Activated CD4-positive, alpha-beta memory T cell treated with anti-CD3 and anti-CD28 coated beads for 36 hours (primary cell): Measurements from ENCODE around the gene PLCH1. TPM values are rescaled to one million over a fixed set of nuclear protein-coding genes. Genes with fewer than 3 reads are reported as not detected.

Experiments used
- CTCF ChIA-PET: fragments of 350-600 bp; sonication (Branson Sonifier 250); formaldehyde crosslinking; loops from one replicate; lab custom pipeline; 2021; ENCODE audit warnings: antibody characterized with exemption, inconsistent platforms; lab: Charles Lee
- POLR2A ChIA-PET: fragments of 350-600 bp; sonication (Branson Sonifier 250); formaldehyde crosslinking; loops from one replicate; lab custom pipeline; 2021; ENCODE audit warnings: antibody characterized with exemption; lab: Charles Lee
- DNase-seq: peaks from one replicate; pipeline ENCODE4 v3.0.0-alpha.2; 2020
- H3K27ac Mint-ChIP-seq: one replicate; pipeline ENCODE4 v1.8.0; 2021; ENCODE audit warnings: mixed read lengths
- H3K27me3 Mint-ChIP-seq: one replicate; pipeline ENCODE4 v1.8.0; 2021; ENCODE audit warnings: mixed read lengths
- H3K36me3 Mint-ChIP-seq: one replicate; pipeline ENCODE4 v1.8.0; 2021; ENCODE audit warnings: mixed read lengths
- H3K4me1 Mint-ChIP-seq: one replicate; pipeline ENCODE4 v1.8.0; 2021; ENCODE audit warnings: low read depth, mixed read lengths
- H3K4me3 Mint-ChIP-seq: one replicate; pipeline ENCODE4 v1.8.0; 2021; ENCODE audit warnings: mild to moderate bottlenecking, mixed read lengths
- H3K9me3 Mint-ChIP-seq: one replicate; pipeline ENCODE4 v1.8.0; 2021; ENCODE audit warnings: mixed read lengths
- intact Hi-C: fragments of 100-400 bp; cut with micrococcal nuclease; formaldehyde crosslinking; loops from one replicate; pipeline ENCODE4 v1.15.1; 2023
- total RNA-seq, 2 experiments: library from RNA; stranded (reverse); gene quantifications; one replicate each; pipeline ENCODE4 v1.2.3, GENCODE V29; 2021

The PLCH1 gene
- total RNA-seq, result under 1 TPM; 0.10 to 0.12 TPM

- CTCF ChIA-PET, result interaction anchor here (0.5 to 0.6 kb wide), 2 partner anchors 9 to 393 kb away, joined by 3 read pairs; no protein-coding TSS in a partner anchor
- Mint-ChIP-seq H3K9me3 (no peaks in the 10 kb centered on the region), H3K4me1 (peaks cover 15% of the 10 kb centered on the region), H3K27ac (no peak within 1 kb of the TSS), H3K4me3 (peak within 1 kb of the TSS; percentile 79), H3K27me3 (peaks cover 32% of the 10 kb centered on the region), H3K36me3 (no peaks in the 10 kb centered on the region)
- POLR2A ChIA-PET, result no interaction called here
- DNase-seq, result peak; percentile 66
- intact Hi-C loops, result loop anchor here (2.0 to 5.0 kb wide), 2 partner anchors 63 to 110 kb away; partner anchors contain the start of genes C3orf33 and SLC33A1
Measured at GRCh38 chr3:155744626-155745324, at the start of gene PLCH1. PLCH1 (minus strand) TSS chr3:155745071; CDS start chr3:155704224, 40,847 bp downstream.

- Mint-ChIP-seq H3K27ac (no peak overlapping the region), H3K9me3 (peaks cover 10% of the 10 kb centered on the region), H3K27me3 (no peaks in the 10 kb centered on the region), H3K36me3 (peaks cover 31% of the 10 kb centered on the region), H3K4me3 (no peak overlapping the region), H3K4me1 (no peaks in the 10 kb centered on the region)
- no peak for DNase-seq
- POLR2A ChIA-PET, result no interaction called here
- intact Hi-C loops, result no loop called here
- CTCF ChIA-PET, result no interaction called here
Measured at GRCh38 chr3:155792532-155792931, 47.7 kb upstream of the PLCH1 start.

GRCh38 chr3:155791190-155791589, 46.3 kb upstream of the PLCH1 start:
- CTCF ChIA-PET, result interaction anchor here (2.0 kb wide), 1 partner anchor 24 kb away, joined by 5 read pairs; no protein-coding TSS in a partner anchor

GRCh38 chr3:155790272-155790925, 45.5 kb upstream of the PLCH1 start:
- Mint-ChIP-seq H3K4me1 (peaks cover 5% of the 10 kb centered on the region), H3K27me3 (no peaks in the 10 kb centered on the region), H3K4me3 (no peak overlapping the region), H3K27ac (no peak overlapping the region), H3K9me3 (peaks cover 10% of the 10 kb centered on the region), H3K36me3 (peaks cover 23% of the 10 kb centered on the region)
- intact Hi-C loops, result no loop called here
- DNase-seq, result no peak
- ChIA-PET CTCF (interaction anchor here (2.0 kb wide), 1 partner anchor 25 kb away, joined by 5 read pairs; no protein-coding TSS in a partner anchor), POLR2A (no interaction called here)

More at GRCh38 chr3:155791190-155791589, 46.3 kb upstream of the PLCH1 start:
- peak; percentile 18 for DNase-seq
- Mint-ChIP-seq H3K27ac (no peak overlapping the region), H3K4me3 (no peak overlapping the region), H3K4me1 (no peaks in the 10 kb centered on the region), H3K27me3 (no peaks in the 10 kb centered on the region), H3K9me3 (peaks cover 10% of the 10 kb centered on the region), H3K36me3 (peaks cover 25% of the 10 kb centered on the region)
- intact Hi-C loops, result no loop called here
- POLR2A ChIA-PET, result no interaction called here

- Mint-ChIP-seq H3K4me1 (peaks cover 6% of the 10 kb centered on the region), H3K27me3 (no peaks in the 10 kb centered on the region), H3K27ac (no peak overlapping the region), H3K36me3 (peaks cover 14% of the 10 kb centered on the region), H3K9me3 (peaks cover 10% of the 10 kb centered on the region), H3K4me3 (no peak overlapping the region)
- POLR2A ChIA-PET, result no interaction called here
- intact Hi-C loops, result no loop called here
- CTCF ChIA-PET, result interaction anchor here (1.7 kb wide), 1 partner anchor 21 kb away, joined by 5 read pairs; the partner anchor contains the start of gene C3orf33
- DNase-seq, result no peak
Measured at GRCh38 chr3:155785662-155786295, 40.9 kb upstream of the PLCH1 start.

- ChIA-PET POLR2A (no interaction called here), CTCF (no interaction called here)
- no peaks in the 10 kb centered on the region for H3K27me3 Mint-ChIP-seq
- peaks cover 10% of the 10 kb centered on the region for H3K9me3 Mint-ChIP-seq
- H3K36me3 Mint-ChIP-seq, result peaks cover 22% of the 10 kb centered on the region
- H3K4me3 Mint-ChIP-seq, result no peak overlapping the region
- DNase-seq, result no peak
- intact Hi-C loops, result no loop called here
- H3K4me1 Mint-ChIP-seq, result peaks cover 6% of the 10 kb centered on the region
- no peak overlapping the region for H3K27ac Mint-ChIP-seq
Measured at GRCh38 chr3:155782390-155782953, 37.6 kb upstream of the PLCH1 start.

- Mint-ChIP-seq H3K27ac (no peak overlapping the region), H3K27me3 (no peaks in the 10 kb centered on the region), H3K4me3 (no peak overlapping the region), H3K9me3 (peaks cover 10% of the 10 kb centered on the region), H3K4me1 (peaks cover under 1% of the 10 kb centered on the region), H3K36me3 (peaks cover 24% of the 10 kb centered on the region)
- intact Hi-C loops, result no loop called here
- POLR2A ChIA-PET, result no interaction called here
- CTCF ChIA-PET, result no interaction called here
- no peak for DNase-seq
Measured at GRCh38 chr3:155780291-155780690, 35.4 kb upstream of the PLCH1 start.

GRCh38 chr3:155778462-155778861, 33.6 kb upstream of the PLCH1 start:
- H3K27ac Mint-ChIP-seq, result no peak overlapping the region
- H3K36me3 Mint-ChIP-seq, result peaks cover 29% of the 10 kb centered on the region
- POLR2A ChIA-PET, result no interaction called here
- peaks cover 10% of the 10 kb centered on the region for H3K9me3 Mint-ChIP-seq
- no peak overlapping the region for H3K4me3 Mint-ChIP-seq
- H3K27me3 Mint-ChIP-seq, result no peaks in the 10 kb centered on the region
- CTCF ChIA-PET, result no interaction called here
- DNase-seq, result no peak
- intact Hi-C loops, result no loop called here
- no peaks in the 10 kb centered on the region for H3K4me1 Mint-ChIP-seq

GRCh38 chr3:155772801-155773200, 27.9 kb upstream of the PLCH1 start:
- POLR2A ChIA-PET, result no interaction called here
- Mint-ChIP-seq H3K27ac (no peak overlapping the region), H3K9me3 (no peaks in the 10 kb centered on the region), H3K4me1 (no peaks in the 10 kb centered on the region), H3K4me3 (no peak overlapping the region), H3K36me3 (peaks cover 17% of the 10 kb centered on the region), H3K27me3 (no peaks in the 10 kb centered on the region)
- intact Hi-C loops, result no loop called here
- CTCF ChIA-PET, result interaction anchor here (2.4 kb wide), 1 partner anchor 33 kb away, joined by 8 read pairs; the partner anchor contains the start of gene C3orf33
- no peak for DNase-seq

GRCh38 chr3:155771126-155771525, 26.3 kb upstream of the PLCH1 start:
- Mint-ChIP-seq H3K4me3 (no peak overlapping the region), H3K27me3 (no peaks in the 10 kb centered on the region), H3K4me1 (peaks cover 3% of the 10 kb centered on the region), H3K9me3 (no peaks in the 10 kb centered on the region), H3K36me3 (peaks cover 15% of the 10 kb centered on the region), H3K27ac (no peak overlapping the region)
- intact Hi-C loops, result no loop called here
- ChIA-PET CTCF (no interaction called here), POLR2A (no interaction called here)
- no peak for DNase-seq

- intact Hi-C loops, result no loop called here
- no peak for DNase-seq
- H3K4me1 Mint-ChIP-seq, result peaks cover 6% of the 10 kb centered on the region
- no peaks in the 10 kb centered on the region for H3K27me3 Mint-ChIP-seq
- H3K9me3 Mint-ChIP-seq, result no peaks in the 10 kb centered on the region
- H3K27ac Mint-ChIP-seq, result peak overlapping the region; percentile 6
- CTCF ChIA-PET, result interaction anchor here (0.9 to 2.0 kb wide), 2 partner anchors 40 to 105 kb away, joined by 4 to 9 read pairs; partner anchors contain the start of gene C3orf33
- POLR2A ChIA-PET, result no interaction called here
- peaks cover 12% of the 10 kb centered on the region for H3K36me3 Mint-ChIP-seq
- H3K4me3 Mint-ChIP-seq, result no peak overlapping the region
Measured at GRCh38 chr3:155766206-155766605, 21.3 kb upstream of the PLCH1 start.
